SU-DHL-6 (cell line): ENCODE results near the gene SLC2A2.

Experiments
- H2AFZ ChIP-seq: fragments of 200-600 bp; sonication (generic); 2 replicates; pipeline ENCODE4 v1.6.1; 2014; ENCODE audit warnings: low read depth, mild to moderate bottlenecking, moderate library complexity, mixed read lengths, antibody characterized with exemption, low read length; ENCODE audit not compliant: severe bottlenecking
- H3F3A ChIP-seq: fragments of 200-600 bp; shearing (Covaris generic); 2 replicates; pipeline ENCODE4 v1.6.0; 2016; ENCODE audit warnings: antibody characterized with exemption, mild to moderate bottlenecking; ENCODE audit not compliant: insufficient read depth
- H3K27ac ChIP-seq: fragments of 200-600 bp; sonication (generic); 2 replicates; pipeline ENCODE4 v1.5.1; 2016; ENCODE audit warnings: low read depth, mild to moderate bottlenecking, low read length, moderate library complexity, mixed read lengths
- H3K27me3 ChIP-seq: fragments of 200-600 bp; sonication (generic), shearing (Covaris generic); 2 replicates; pipeline ENCODE4 v1.6.0; 2014; ENCODE audit warnings: mild to moderate bottlenecking, low read length
- H3K36me3 ChIP-seq: fragments of 200-600 bp; sonication (generic); 2 replicates; pipeline ENCODE4 v1.6.1; 2014; ENCODE audit warnings: mild to moderate bottlenecking, low read length, mixed read lengths
- H3K4me2 ChIP-seq: fragments of 300-600, 200-600 bp; shearing (Covaris generic), sonication (generic); 2 replicates; pipeline ENCODE4 v1.6.0; 2014; ENCODE audit warnings: low read length, low read depth, mild to moderate bottlenecking; ENCODE audit not compliant: poor library complexity, severe bottlenecking
- H3K4me3 ChIP-seq: fragments of 200-600 bp; sonication (generic); 2 replicates; pipeline ENCODE4 v1.5.1; 2014; ENCODE audit warnings: antibody characterized with exemption, low read length, mild to moderate bottlenecking, mixed read lengths; ENCODE audit not compliant: insufficient read depth, poor library complexity, severe bottlenecking
- H3K79me2 ChIP-seq: fragments of 200-600 bp; sonication (generic); 2 replicates; pipeline ENCODE4 v1.6.1; 2014; ENCODE audit warnings: mild to moderate bottlenecking, low read length, moderate library complexity; ENCODE audit not compliant: insufficient read depth
- H3K9ac ChIP-seq: fragments of 200-600 bp; sonication (generic); 2 replicates; pipeline ENCODE4 v1.7.0; 2014; ENCODE audit warnings: mild to moderate bottlenecking, low read length
- H3K9me2 ChIP-seq: fragments of 200-600 bp; sonication (generic); replicated peaks from 2 replicates; pipeline ENCODE4 v1.6.1; 2014; ENCODE audit warnings: low read length; ENCODE audit not compliant: insufficient read depth
- H3K9me3 ChIP-seq: fragments of 200-600 bp; sonication (generic); 2 replicates; pipeline ENCODE4 v1.6.1; 2014; ENCODE audit warnings: low read length, mixed read lengths; ENCODE audit not compliant: insufficient read depth
- H4K20me1 ChIP-seq: fragments of 200-600 bp; sonication (generic); 2 replicates; pipeline ENCODE4 v1.6.1; 2014; ENCODE audit warnings: low read depth, mild to moderate bottlenecking, antibody characterized with exemption, low read length, moderate library complexity, mixed read lengths
- CTCF ChIP-seq: fragments of 200-600 bp; sonication (generic); IDR thresholded peaks from one replicate; pipeline ENCODE4 v1.5.1; 2017; ENCODE audit warnings: antibody characterized with exemption, mild to moderate bottlenecking, low read length, moderate library complexity; ENCODE audit not compliant: insufficient read depth, poor library complexity, severe bottlenecking
- EZH2phosphoT487 ChIP-seq: fragments of 200-600 bp; sonication (generic), shearing (Covaris generic); conservative IDR thresholded peaks from 2 replicates; pipeline ENCODE4 v1.6.1; 2018; ENCODE audit warnings: mild to moderate bottlenecking, antibody characterized with exemption, low read length, moderate library complexity, mixed read lengths

Gene SLC2A2

GRCh38 chr3:171021377-171021776 lies 5.1 kb downstream of the SLC2A2 start:
- Histone ChIP-seq H3F3A (no peaks in the 10 kb centered on the region), H3K27me3 (no peaks in the 10 kb centered on the region), H3K36me3 (no peaks in the 10 kb centered on the region), H3K79me2 (no peaks in the 10 kb centered on the region), H3K9me2 (no peaks in the 10 kb centered on the region), H3K27ac (no peak overlapping the region), H3K9ac (no peak overlapping the region), H4K20me1 (no peaks in the 10 kb centered on the region), H3K4me2 (no peak overlapping the region), H3K4me3 (no peak overlapping the region), H2AFZ (no peak overlapping the region), H3K9me3 (no peaks in the 10 kb centered on the region)
- TF ChIP-seq EZH2phosphoT487 (no peak), CTCF (no peak)

- H3K4me2 ChIP-seq, result no peak overlapping the region
- H3K36me3 ChIP-seq, result no peaks in the 10 kb centered on the region
- H3K4me3 ChIP-seq, result no peak overlapping the region
- H3K9me2 ChIP-seq, result no peaks in the 10 kb centered on the region
- TF ChIP-seq CTCF, result no peak
- no peak for TF ChIP-seq EZH2phosphoT487
- H3K27me3 ChIP-seq, result no peaks in the 10 kb centered on the region
- no peak overlapping the region for H3K27ac ChIP-seq
- no peaks in the 10 kb centered on the region for H3F3A ChIP-seq
- no peaks in the 10 kb centered on the region for H4K20me1 ChIP-seq
- H3K79me2 ChIP-seq, result no peaks in the 10 kb centered on the region
- no peak overlapping the region for H3K9ac ChIP-seq
- no peak overlapping the region for H2AFZ ChIP-seq
- H3K9me3 ChIP-seq, result no peaks in the 10 kb centered on the region
These were observed 8.2 kb downstream of the SLC2A2 start for GRCh38 chr3:171018156-171018935.

- no peak overlapping the region for H3K4me3 ChIP-seq
- no peaks in the 10 kb centered on the region for H3K9me3 ChIP-seq
- no peaks in the 10 kb centered on the region for H3K27me3 ChIP-seq
- no peak overlapping the region for H2AFZ ChIP-seq
- H3K27ac ChIP-seq, result no peak overlapping the region
- TF ChIP-seq EZH2phosphoT487 (no peak), CTCF (no peak)
- H3K9me2 ChIP-seq, result no peaks in the 10 kb centered on the region
- no peak overlapping the region for H3K9ac ChIP-seq
- H3K4me2 ChIP-seq, result no peak overlapping the region
- no peaks in the 10 kb centered on the region for H3K79me2 ChIP-seq
- H4K20me1 ChIP-seq, result no peaks in the 10 kb centered on the region
- H3K36me3 ChIP-seq, result no peaks in the 10 kb centered on the region
- no peaks in the 10 kb centered on the region for H3F3A ChIP-seq
These were observed 12.4 kb downstream of the SLC2A2 start for GRCh38 chr3:171013822-171014748.
